ENCODE results near the gene NUDT21. TPM values are rescaled to one million over a fixed set of nuclear protein-coding genes. Genes with fewer than 3 reads are reported as not detected.
"Not testable (repeated sequence)": the region's sequence is repeated elsewhere in the genome, so short reads cannot be mapped to it uniquely, and the experiment has no call there.

NUDT21 gene
- total RNA-seq, 2 donors from 2014 or later: 46.4 to 47.2 TPM

DNA sequence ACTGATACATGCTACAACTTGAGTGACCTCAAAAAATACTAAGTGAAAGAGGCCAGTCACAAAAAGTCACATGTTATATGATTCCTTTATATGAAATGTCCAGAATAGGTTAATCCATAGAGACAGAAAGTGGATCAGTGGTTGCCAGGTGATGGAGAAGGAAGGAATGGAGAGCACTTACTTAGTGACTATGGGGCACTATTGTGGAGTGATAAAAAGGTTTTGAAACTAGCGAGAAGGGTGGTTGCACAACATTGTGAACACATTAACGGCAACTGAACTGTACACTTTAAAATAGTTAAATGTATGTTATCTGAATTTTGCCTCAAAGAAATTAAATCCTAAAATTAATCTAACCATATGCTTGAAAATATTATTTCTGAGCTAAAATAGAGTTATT, 51.6 kb downstream of the NUDT21 start:
- H3K36me3 ChIP-seq: peaks cover 0 to 5% of the 10 kb centered on the region in 2 donors
- no peak overlapping the region for H3K27ac ChIP-seq
- TF ChIP-seq POLR2AphosphoS5 (IDR thresholded peaks at IDR 0.05) (no peak), POLR2A (IDR thresholded peaks at IDR 0.05) (no peak)
- TF ChIP-seq, protein P1, sequence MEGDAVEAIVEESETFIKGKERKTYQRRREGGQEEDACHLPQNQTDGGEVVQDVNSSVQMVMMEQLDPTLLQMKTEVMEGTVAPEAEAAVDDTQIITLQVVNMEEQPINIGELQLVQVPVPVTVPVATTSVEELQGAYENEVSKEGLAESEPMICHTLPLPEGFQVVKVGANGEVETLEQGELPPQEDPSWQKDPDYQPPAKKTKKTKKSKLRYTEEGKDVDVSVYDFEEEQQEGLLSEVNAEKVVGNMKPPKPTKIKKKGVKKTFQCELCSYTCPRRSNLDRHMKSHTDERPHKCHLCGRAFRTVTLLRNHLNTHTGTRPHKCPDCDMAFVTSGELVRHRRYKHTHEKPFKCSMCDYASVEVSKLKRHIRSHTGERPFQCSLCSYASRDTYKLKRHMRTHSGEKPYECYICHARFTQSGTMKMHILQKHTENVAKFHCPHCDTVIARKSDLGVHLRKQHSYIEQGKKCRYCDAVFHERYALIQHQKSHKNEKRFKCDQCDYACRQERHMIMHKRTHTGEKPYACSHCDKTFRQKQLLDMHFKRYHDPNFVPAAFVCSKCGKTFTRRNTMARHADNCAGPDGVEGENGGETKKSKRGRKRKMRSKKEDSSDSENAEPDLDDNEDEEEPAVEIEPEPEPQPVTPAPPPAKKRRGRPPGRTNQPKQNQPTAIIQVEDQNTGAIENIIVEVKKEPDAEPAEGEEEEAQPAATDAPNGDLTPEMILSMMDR (IDR thresholded peaks at IDR 0.05): no peak
- no peaks in the 10 kb centered on the region for H3K9me3 ChIP-seq
- no peaks in the 10 kb centered on the region for H3K27me3 ChIP-seq (replicated peaks; ENCODE audit: insufficient read depth)
- no peak for DNase-seq (ENCODE audit: low spot score)
- H3K4me3 ChIP-seq: no peak overlapping the region
- 93% methylated on average over 2 of the region's 2 CpGs for WGBS
- no peaks in the 10 kb centered on the region for H3K4me1 ChIP-seq (replicated peaks)
- intact Hi-C loops (cut with DNase I): no loop called here

DNA sequence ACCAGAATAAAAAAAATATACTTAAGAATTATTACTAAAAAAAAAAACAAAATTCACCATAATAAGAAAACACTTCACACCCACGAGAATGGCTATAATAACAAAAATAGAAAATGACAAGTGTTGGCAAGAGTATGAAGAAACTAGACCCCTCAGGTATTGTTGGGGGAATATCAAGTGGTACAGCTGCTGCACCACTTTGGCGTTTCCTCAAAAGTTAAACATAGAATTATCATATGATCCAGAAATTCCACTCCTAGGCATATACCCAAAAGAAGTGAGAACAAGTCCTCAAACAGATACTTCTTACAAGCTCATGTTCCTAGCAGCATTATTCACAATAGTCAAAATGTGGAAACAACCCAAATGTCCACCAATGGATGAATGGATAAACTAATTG, 52.1 kb downstream of the NUDT21 start:
- H3K27ac ChIP-seq: no peak overlapping the region
- H3K4me3 ChIP-seq: no peak overlapping the region
- H3K27me3 ChIP-seq (replicated peaks; ENCODE audit: insufficient read depth): no peaks in the 10 kb centered on the region
- H3K9me3 ChIP-seq: no peaks in the 10 kb centered on the region
- DNase-seq (ENCODE audit: low spot score): no peak
- 67% methylated on average over 2 of the region's 2 CpGs for WGBS
- H3K4me1 ChIP-seq (replicated peaks): no peaks in the 10 kb centered on the region
- intact Hi-C loops (cut with DNase I): no loop called here
- peaks cover 0 to 5% of the 10 kb centered on the region in 2 donors for H3K36me3 ChIP-seq
- no peak for TF ChIP-seq POLR2AphosphoS5 (IDR thresholded peaks at IDR 0.05)
- TF ChIP-seq POLR2A (IDR thresholded peaks at IDR 0.05): no peak
- TF ChIP-seq, protein P1 (IDR thresholded peaks at IDR 0.05): no peak

DNA sequence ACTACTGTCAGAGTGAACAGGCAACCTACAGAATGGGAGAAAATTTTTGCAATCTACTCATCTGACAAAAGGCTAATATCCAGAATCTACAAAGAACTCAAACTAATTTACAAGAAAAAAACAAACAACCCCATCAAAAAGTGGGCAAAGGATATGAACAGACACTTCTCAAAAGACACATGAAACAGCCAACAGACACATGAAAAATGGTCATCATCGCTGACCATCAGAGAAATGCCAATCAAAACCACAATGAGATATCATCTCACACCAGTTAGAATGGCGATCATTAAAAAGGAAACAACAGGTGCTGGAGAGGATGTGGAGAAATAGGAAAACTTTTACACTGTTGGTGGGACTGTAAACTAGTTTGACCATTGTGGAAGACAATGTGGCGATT, 54.4 kb downstream of the NUDT21 start:
- H3K27me3 ChIP-seq (replicated peaks; ENCODE audit: insufficient read depth); H3K4me1 ChIP-seq (replicated peaks); H3K27ac ChIP-seq; H3K4me3 ChIP-seq; DNase-seq (ENCODE audit: low spot score); H3K36me3 ChIP-seq; intact Hi-C loops (cut with DNase I); H3K9me3 ChIP-seq: not testable (repeated sequence)
- 97% methylated on average over 3 of the region's 3 CpGs for WGBS

DNA sequence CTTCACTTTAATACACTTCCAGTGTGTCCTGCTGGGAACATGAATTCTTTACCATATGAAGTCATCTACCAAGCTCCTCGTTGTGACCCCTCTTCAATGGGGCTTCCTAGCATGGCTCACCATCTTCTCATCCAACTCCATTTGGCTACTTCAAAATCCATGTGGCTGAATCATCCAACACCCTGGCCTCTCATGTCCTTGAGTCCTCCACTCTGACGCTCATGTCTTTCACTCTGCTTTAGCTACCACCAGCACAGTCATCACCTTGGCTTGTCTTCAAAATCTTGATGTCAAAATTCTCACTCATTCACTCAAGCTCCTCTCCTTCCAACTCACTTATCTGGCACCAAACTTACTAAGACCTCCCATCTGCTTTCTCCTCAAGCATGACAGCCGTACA, 61.6 kb downstream of the NUDT21 start:
- no peaks in the 10 kb centered on the region for H3K4me1 ChIP-seq (replicated peaks)
- WGBS: 88% methylated on average over 3 of the region's 3 CpGs
- H3K27ac ChIP-seq: no peak overlapping the region
- TF ChIP-seq, protein P1 (IDR thresholded peaks at IDR 0.05): no peak
- TF ChIP-seq POLR2A (IDR thresholded peaks at IDR 0.05) (no peak), POLR2AphosphoS5 (IDR thresholded peaks at IDR 0.05) (no peak)
- peaks cover 0 to 3% of the 10 kb centered on the region in 2 donors for H3K36me3 ChIP-seq
- intact Hi-C loops (cut with DNase I): no loop called here
- no peaks in the 10 kb centered on the region for H3K27me3 ChIP-seq (replicated peaks; ENCODE audit: insufficient read depth)
- no peak overlapping the region for H3K4me3 ChIP-seq
- DNase-seq (ENCODE audit: low spot score): no peak
- no peaks in the 10 kb centered on the region for H3K9me3 ChIP-seq

DNA sequence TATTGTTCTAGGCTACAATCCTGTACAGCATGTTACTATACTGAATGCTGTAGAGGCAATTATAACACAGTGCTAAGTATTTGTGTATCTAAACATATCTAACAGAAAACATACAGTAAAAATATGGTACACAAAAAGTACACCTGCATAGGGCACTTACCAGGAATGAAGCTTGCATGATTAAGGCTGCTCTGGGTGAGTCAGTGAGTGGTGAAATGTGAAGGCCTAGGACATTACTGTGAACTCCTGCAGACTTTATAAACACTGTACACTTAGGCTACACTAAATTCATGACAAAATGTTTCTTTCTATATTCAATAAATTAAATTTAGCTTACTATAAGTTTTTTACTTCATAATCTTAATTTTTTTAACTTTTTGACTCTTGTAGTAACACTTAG, 62.9 kb downstream of the NUDT21 start:
- H3K27me3 ChIP-seq (replicated peaks; ENCODE audit: insufficient read depth): no peaks in the 10 kb centered on the region
- H3K4me1 ChIP-seq (replicated peaks): no peaks in the 10 kb centered on the region
- no peak for DNase-seq (ENCODE audit: low spot score)
- TF ChIP-seq, protein P1 (IDR thresholded peaks at IDR 0.05): no peak
- TF ChIP-seq POLR2A (IDR thresholded peaks at IDR 0.05): no peak
- no peak for TF ChIP-seq POLR2AphosphoS5 (IDR thresholded peaks at IDR 0.05)
- no peak overlapping the region for H3K4me3 ChIP-seq
- intact Hi-C loops (cut with DNase I): no loop called here
- peaks cover 3% of the 10 kb centered on the region in 2 donors for H3K36me3 ChIP-seq
- no peaks in the 10 kb centered on the region for H3K9me3 ChIP-seq
- no peak overlapping the region for H3K27ac ChIP-seq
